ENCODE measurements around the gene AGK. TPM values are rescaled to one million over a fixed set of nuclear protein-coding genes. Genes with fewer than 3 reads are reported as not detected.

Gene AGK
- total and polyA plus RNA-seq, 2 experiments from 2014 or later, result 15.8 to 27.1 TPM

DNA sequence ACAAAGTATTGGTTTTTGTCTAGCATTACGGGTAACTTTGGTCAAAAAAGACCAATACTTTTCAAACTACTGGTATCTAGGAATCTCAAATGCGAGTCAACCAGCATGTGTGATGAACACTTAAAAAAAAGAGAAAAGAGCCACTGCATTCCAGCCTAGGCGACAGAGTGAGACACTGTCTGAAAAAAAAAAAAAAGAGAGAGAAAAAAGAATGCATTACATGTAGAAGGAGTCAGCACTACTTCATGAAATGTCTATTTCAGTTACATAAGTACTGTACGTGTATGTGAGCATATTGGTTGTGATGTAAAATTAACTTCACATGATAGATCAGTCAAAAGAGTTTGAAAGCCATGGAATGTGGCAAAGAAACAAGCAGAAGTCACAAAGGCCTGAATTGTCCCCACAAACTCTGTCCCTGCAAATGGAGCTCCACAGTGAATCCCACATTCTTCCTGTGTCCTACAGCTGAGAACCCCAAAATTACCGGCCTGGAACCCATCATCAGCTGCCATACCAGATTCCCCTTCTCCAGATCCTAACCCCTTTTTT is 149.2 kb downstream of the AGK start:
- Histone ChIP-seq H3K27me3 (no peaks in the 10 kb centered on the region), H3K79me2 (peaks cover 44% of the 10 kb centered on the region), H4K20me1 (ENCODE audit: insufficient read depth, poor library complexity, severe bottlenecking) (no peaks in the 10 kb centered on the region), H3K9me3 (ENCODE audit: low read depth) (no peaks in the 10 kb centered on the region), H3K27ac (no peak overlapping the region), H3K4me2 (peak overlapping the region; percentile 88), H3K36me3 (replicated peaks; ENCODE audit: insufficient read depth, low read depth) (no peaks in the 10 kb centered on the region), H2AFZ (no peak overlapping the region), H3K9me2 (replicated peaks; ENCODE audit: insufficient read depth) (no peaks in the 10 kb centered on the region), H3K4me1 (ENCODE audit: insufficient read depth) (peaks cover 34% of the 10 kb centered on the region), H3K4me3 (no peak overlapping the region)
- no peak for DNase-seq (ENCODE audit: low spot score)
- 74% methylated on average over 5 of the region's 5 CpGs for WGBS (ENCODE audit: low lambda C conversion rate, missing lambda C conversion rate)
- TF ChIP-seq EZH2 (IDR thresholded peaks at IDR 0.05; ENCODE audit: borderline replicate concordance) (no peak), EZH2phosphoT487 (IDR thresholded peaks at IDR 0.05; ENCODE audit: low read depth, severe bottlenecking, unreplicated experiment) (no peak)
- TF ChIP-seq, protein P1, sequence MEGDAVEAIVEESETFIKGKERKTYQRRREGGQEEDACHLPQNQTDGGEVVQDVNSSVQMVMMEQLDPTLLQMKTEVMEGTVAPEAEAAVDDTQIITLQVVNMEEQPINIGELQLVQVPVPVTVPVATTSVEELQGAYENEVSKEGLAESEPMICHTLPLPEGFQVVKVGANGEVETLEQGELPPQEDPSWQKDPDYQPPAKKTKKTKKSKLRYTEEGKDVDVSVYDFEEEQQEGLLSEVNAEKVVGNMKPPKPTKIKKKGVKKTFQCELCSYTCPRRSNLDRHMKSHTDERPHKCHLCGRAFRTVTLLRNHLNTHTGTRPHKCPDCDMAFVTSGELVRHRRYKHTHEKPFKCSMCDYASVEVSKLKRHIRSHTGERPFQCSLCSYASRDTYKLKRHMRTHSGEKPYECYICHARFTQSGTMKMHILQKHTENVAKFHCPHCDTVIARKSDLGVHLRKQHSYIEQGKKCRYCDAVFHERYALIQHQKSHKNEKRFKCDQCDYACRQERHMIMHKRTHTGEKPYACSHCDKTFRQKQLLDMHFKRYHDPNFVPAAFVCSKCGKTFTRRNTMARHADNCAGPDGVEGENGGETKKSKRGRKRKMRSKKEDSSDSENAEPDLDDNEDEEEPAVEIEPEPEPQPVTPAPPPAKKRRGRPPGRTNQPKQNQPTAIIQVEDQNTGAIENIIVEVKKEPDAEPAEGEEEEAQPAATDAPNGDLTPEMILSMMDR (IDR thresholded peaks at IDR 0.05; ENCODE audit: poor library complexity), result no peak

DNA sequence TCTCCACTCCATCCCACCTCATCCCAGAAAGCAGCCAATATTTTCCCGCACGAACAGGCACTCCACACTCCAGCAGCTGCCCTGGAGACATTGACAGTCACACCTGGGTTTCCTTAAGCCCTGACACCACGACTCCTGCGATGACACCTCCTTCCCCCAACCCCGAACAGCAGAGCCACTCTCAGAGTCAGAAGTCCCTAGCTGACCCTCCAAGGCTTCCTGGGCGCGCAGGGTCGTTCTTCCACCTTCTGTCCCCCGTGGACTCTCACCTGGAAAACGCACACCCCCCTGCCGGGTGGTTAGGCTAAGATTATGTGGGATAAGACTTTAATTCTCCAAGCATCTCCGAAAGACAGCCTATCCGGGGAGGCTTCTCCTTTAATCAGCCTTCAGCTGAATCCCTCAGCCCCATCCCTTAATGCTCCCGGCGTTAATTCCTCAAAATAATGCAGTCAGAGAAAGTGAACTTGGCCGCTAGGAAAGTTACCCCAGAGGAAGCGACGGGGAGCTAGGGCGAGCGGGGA is 149.7 kb downstream of the AGK start:
- H2AFZ ChIP-seq, result peak overlapping the region; percentile 81
- 10% methylated on average over 20 of the region's 20 CpGs for WGBS (ENCODE audit: low lambda C conversion rate, missing lambda C conversion rate)
- no peaks in the 10 kb centered on the region for H3K36me3 ChIP-seq (replicated peaks; ENCODE audit: insufficient read depth, low read depth)
- H3K4me3 ChIP-seq, result peak overlapping the region; percentile 81
- no peaks in the 10 kb centered on the region for H3K9me3 ChIP-seq (ENCODE audit: low read depth)
- peak overlapping the region; percentile 88 for H3K4me2 ChIP-seq
- no peaks in the 10 kb centered on the region for H3K9me2 ChIP-seq (replicated peaks; ENCODE audit: insufficient read depth)
- no peaks in the 10 kb centered on the region for H4K20me1 ChIP-seq (ENCODE audit: insufficient read depth, poor library complexity, severe bottlenecking)
- H3K27ac ChIP-seq, result peak overlapping the region; percentile 27
- no peak for DNase-seq (ENCODE audit: low spot score)
- H3K79me2 ChIP-seq, result peaks cover 43% of the 10 kb centered on the region
- H3K4me1 ChIP-seq (ENCODE audit: insufficient read depth), result peaks cover 38% of the 10 kb centered on the region
- no peaks in the 10 kb centered on the region for H3K27me3 ChIP-seq
- TF ChIP-seq EZH2 (IDR thresholded peaks at IDR 0.05; ENCODE audit: borderline replicate concordance) (no peak), EZH2phosphoT487 (IDR thresholded peaks at IDR 0.05; ENCODE audit: low read depth, severe bottlenecking, unreplicated experiment) (no peak)
- TF ChIP-seq, protein P1 (IDR thresholded peaks at IDR 0.05; ENCODE audit: poor library complexity), result no peak

DNA sequence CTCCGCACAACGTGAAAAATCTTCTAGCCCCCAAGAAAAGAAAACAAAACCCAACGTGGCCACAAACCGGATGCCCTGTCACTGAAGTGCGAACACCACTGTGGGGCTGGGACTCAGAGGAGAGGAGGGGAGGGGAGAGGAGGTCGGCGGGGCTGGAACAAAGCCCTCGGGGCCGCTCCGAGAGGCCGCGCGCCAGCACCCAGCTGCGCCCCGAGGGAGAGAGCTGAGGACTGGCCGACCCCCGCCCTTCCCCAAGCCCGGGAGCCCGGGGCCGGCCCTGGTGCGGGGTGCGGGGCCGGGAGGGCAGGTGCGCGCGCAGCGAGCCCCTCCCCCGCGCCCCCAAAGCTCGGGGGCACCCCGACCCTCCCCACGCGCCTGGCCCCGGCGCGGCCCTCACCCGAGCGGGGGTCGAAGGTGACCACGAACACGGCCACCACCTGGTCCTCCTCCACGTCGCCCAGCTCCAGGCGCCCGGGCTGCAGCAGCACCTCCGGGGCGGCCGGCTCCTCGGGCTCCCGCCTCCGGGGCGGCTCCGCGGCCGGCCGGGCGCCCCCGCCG is 150.4 kb downstream of the AGK start:
- 0% methylated on average over 10 of the region's 59 CpGs for WGBS (ENCODE audit: low lambda C conversion rate, missing lambda C conversion rate)
- H3K4me3 ChIP-seq, result peak overlapping the region; percentile 81
- peaks cover 33% of the 10 kb centered on the region for H3K4me1 ChIP-seq (ENCODE audit: insufficient read depth)
- peak; percentile 58 for DNase-seq (ENCODE audit: low spot score)
- H3K36me3 ChIP-seq (replicated peaks; ENCODE audit: insufficient read depth, low read depth), result no peaks in the 10 kb centered on the region
- peak overlapping the region; percentile 75 for H3K27ac ChIP-seq
- H3K4me2 ChIP-seq, result peak overlapping the region; percentile 88
- H4K20me1 ChIP-seq (ENCODE audit: insufficient read depth, poor library complexity, severe bottlenecking), result no peaks in the 10 kb centered on the region
- H3K79me2 ChIP-seq, result peaks cover 40% of the 10 kb centered on the region
- no peaks in the 10 kb centered on the region for H3K9me2 ChIP-seq (replicated peaks; ENCODE audit: insufficient read depth)
- H3K27me3 ChIP-seq, result no peaks in the 10 kb centered on the region
- no peaks in the 10 kb centered on the region for H3K9me3 ChIP-seq (ENCODE audit: low read depth)
- peak overlapping the region; percentile 81 for H2AFZ ChIP-seq
- TF ChIP-seq EZH2 (IDR thresholded peaks at IDR 0.05; ENCODE audit: borderline replicate concordance), result no peak
- TF ChIP-seq, protein P1 (IDR thresholded peaks at IDR 0.05; ENCODE audit: poor library complexity), result no peak
- TF ChIP-seq EZH2phosphoT487 (IDR thresholded peaks at IDR 0.05; ENCODE audit: low read depth, severe bottlenecking, unreplicated experiment), result no peak
